Epidermal melanocyte (primary cell): ENCODE data around the gene PITPNB.

ENCODE experiments used
- DNase-seq: peaks from one replicate; pipeline ENCODE4 v3.0.0; 2011; ENCODE audit warnings: low spot score; ENCODE audit not compliant: insufficient read length

Gene PITPNB

GRCh38 chr22:27834364-27835185 is 84.5 kb downstream of the PITPNB start:
- no peak for DNase-seq

DNA sequence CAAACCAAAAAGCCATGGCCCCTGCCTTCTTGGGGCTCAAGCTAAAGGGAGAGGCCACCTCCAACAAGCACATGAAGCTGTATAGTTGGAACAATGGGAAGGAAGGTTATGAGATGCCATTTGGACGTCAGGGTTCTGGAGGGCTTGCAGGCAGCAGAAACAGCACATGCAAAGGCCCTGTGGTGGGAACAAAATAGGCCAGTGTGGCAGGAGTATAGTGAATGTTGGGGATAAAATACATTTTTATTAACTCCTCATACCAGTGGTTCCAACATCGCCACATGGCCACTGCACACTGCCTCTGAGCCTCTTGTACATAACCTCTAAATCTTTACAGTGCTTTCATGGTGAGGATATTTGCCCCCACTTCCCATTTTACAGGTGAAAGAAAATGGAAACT is 85.3 kb downstream of the PITPNB start:
- DNase-seq: no peak

- no peak for DNase-seq
These were observed 86.5 kb downstream of the PITPNB start for GRCh38 chr22:27832606-27833005.

DNA sequence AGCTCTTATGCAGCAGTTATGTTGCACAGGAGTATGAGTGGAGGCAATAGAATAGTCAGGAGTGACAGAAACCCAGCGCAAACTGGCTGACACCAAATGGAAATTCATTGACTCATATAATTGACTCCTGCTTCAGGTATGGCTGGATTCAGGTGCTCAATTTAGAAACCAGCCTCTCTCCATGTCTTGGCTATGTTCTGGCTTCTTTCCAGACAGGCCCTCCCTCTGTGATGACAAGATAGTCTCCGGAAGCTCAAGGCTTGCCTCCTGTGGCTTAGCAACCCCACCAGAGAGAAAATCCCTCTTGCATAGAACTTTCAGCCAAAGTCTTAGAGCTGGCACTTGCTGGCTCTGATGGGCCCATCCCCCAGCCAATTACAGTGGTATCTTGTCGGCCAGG is 89.4 kb downstream of the PITPNB start:
- DNase-seq: no peak

DNA sequence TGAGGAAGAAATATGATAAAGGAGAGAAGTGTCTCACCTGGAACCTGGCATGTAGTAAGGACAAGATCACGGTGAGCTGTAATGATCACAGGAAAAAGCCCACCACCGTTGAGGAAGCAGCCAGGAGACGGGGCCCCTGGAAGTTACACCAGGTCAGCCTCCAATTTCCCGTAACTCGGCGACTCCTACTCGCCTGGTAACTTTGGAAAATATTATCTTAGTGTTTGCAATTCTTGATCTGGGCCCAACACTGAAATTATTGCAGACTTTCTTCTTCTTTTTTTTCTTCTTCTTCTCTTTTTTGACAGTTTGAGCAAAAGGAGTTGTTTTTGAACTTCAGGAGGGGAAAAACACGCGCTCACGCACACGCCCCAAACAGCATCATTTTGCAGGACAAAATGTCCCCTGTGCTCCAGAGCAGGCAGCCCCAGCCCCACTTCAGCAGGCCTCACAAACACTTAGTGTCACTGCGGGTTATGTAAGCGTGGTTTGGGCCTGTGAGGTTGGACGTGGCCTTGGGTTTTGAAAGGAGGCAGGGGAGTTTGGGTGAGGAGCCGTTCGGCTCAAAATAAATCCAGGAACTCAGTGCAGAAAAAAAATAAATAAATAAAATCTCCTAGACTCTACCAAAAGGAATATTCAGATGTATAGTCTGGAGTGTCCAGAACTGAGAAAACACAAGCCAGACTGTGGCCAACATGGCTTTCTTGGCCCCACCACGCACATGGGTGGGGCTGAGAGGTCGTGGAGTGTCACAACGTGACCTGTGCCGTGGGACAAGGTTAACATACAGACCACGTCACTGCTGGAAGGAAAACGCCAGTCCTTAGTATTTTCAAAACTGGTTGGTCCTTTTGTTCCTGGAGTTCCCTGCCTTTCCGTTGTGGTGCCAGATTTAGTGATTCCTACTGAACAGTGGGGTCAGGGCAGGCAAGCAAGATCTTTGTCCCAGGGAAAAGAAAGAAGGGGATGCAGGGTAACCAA is 91.2 kb downstream of the PITPNB start:
- no peak for DNase-seq

DNA sequence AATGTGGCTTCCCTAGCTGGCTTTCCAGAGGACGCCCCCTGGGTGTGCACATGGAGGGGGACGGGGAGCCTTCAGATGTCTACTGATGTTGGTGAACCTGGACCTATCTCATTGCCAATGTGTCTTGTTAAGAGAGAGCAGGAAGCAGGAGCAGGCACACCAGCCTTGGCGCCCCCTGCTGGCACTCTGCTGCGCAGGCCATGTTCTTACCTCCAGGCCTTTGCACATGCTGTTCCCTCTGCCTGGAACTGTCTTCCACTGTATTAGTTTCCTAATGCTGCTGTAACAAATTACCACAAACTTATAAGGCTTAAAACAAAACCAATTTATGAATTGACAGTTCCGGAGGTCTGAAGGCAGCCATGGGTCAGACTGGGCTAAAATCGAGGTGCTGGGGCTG is 93.9 kb downstream of the PITPNB start:
- DNase-seq: no peak

- no peak for DNase-seq
These were observed 95.8 kb downstream of the PITPNB start for GRCh38 chr22:27823221-27823620.

GRCh38 chr22:27820896-27821866 is 97.9 kb downstream of the PITPNB start:
- peak; percentile 76 for DNase-seq

GRCh38 chr22:27816552-27816951 is 102.5 kb downstream of the PITPNB start:
- DNase-seq: no peak

DNA sequence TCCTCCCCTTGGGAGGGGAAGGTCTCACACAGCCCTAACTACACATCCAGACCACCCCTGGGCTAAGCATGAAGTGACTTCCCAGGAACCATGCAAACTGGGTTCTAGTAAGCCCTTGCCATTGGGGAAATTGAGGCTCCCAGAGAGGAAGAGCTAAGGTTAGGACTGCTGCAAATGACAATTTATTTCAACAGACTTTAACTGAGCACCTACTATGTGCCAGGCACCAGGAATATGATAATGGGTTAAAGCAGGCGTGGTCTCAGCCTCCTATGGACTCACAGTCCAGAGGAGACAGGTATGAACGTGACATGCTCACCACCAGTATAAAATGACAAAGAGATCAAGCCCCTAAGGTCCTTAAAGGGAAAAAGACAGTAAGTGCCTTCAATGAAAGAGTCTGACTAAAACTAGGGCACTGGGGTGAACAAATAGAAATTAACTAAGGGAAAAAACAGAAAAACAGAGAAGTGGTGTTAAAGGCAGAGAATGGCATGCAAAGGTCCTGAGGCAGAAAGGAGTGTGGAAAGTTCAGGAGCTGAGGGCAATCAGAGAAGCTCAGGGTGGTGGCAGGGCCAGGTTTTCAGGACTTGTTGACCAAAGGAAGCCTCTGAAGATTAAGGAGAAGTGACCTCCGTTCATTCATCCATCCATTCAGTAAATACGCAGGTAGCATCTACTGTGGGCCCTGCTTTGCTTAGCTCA is 103.1 kb downstream of the PITPNB start:
- DNase-seq: no peak

- no peak for DNase-seq
These were observed 104.1 kb downstream of the PITPNB start for GRCh38 chr22:27814993-27815392.

GRCh38 chr22:27811778-27812177 is 107.3 kb downstream of the PITPNB start:
- DNase-seq: no peak

DNA sequence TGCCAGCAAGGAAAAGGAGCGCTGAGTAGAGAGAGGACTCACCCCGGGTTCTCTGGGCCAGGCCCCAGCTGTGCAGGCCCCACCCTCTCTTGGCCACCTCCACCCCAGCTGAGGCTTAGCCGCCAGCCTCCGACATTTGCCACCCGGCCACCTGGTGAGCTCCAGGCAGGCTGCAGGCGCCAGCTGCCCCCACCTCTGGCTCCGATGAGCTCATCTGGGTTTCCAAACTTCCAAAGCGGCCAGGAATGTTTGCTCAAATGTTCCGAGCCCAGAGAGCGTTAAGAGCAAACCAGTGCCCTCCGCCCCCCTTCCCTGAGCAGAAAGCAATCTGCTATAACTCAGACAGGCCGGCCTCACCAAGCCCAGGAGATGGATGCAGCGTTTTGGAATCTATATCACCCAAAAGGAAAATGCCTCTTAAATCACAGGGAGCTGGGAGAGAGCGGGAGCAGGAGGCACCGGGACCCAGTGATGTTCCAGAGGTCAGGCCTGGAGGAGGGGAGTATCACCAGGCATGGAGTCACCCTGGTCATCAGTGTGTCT is 108.4 kb downstream of the PITPNB start:
- DNase-seq: no peak

GRCh38 chr22:27809700-27810608 is 109.1 kb downstream of the PITPNB start:
- DNase-seq: no peak

DNA sequence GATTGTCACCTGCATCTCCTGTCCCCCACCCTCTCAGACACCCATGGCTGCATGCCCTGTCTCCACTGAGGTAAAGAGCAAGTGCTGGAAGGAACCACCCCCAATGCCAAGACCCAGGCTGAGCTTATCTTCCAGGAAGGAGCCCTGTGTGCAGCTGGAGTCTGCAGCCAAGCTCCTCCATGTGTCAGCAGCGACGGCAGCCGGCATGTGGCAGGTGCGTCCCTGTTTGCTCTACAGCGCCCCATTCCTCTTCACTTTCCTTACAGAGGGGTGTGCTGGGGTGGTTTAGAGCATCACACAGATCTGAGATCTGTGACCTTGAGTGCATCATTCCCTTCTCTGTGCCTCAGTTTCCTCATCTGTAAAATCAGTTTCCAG is 109.8 kb downstream of the PITPNB start:
- no peak for DNase-seq

GRCh38 chr22:27808451-27809225 is 110.4 kb downstream of the PITPNB start:
- DNase-seq: no peak

- no peak for DNase-seq
These were observed 113.2 kb downstream of the PITPNB start for GRCh38 chr22:27805841-27806240.
